Astrocyte (in vitro differentiated cells and primary cell): ENCODE measurements around the gene SCN8A. TPM values are rescaled to one million over a fixed set of nuclear protein-coding genes. Genes with fewer than 3 reads are reported as not detected.

Source experiments
- DNase-seq: peaks from one replicate; pipeline ENCODE4 v3.0.0-alpha.2; 2010; ENCODE audit warnings: low read depth
- FAIRE-seq: peaks from 2 replicates; lab custom pipeline; 2011; peaks lifted over from hg19 to GRCh38; lab: Jason Lieb, UNC
- H2AFZ ChIP-seq: 2 replicates; pipeline ENCODE4 v1.6.0; 2012; ENCODE audit warnings: low read depth, low read length, inconsistent platforms
- H3K27ac ChIP-seq: 2 replicates; pipeline ENCODE4 v1.5.1; 2011; ENCODE audit warnings: low read depth, low read length, inconsistent platforms
- H3K27me3 ChIP-seq: 2 replicates; pipeline ENCODE4 v1.6.0; 2011; ENCODE audit warnings: low read length, inconsistent platforms; ENCODE audit not compliant: insufficient read depth
- H3K36me3 ChIP-seq: 2 replicates; pipeline ENCODE4 v1.5.1; 2011; ENCODE audit warnings: low read length, inconsistent platforms; ENCODE audit not compliant: insufficient read depth
- H3K4me1 ChIP-seq: 2 replicates; pipeline ENCODE4 v1.5.1; 2011; ENCODE audit warnings: low read length, inconsistent platforms; ENCODE audit not compliant: insufficient read depth
- H3K4me2 ChIP-seq: 2 replicates; pipeline ENCODE4 v1.6.0; 2012; ENCODE audit warnings: low read length, inconsistent platforms
- H3K4me3 ChIP-seq: 2 replicates; pipeline ENCODE4 v1.5.1; 2011; ENCODE audit warnings: low read depth, mild to moderate bottlenecking, low read length, inconsistent platforms; ENCODE audit not compliant: insufficient read depth
- H3K79me2 ChIP-seq: 2 replicates; pipeline ENCODE4 v1.6.0; 2012; ENCODE audit warnings: mild to moderate bottlenecking, low read length, inconsistent platforms; ENCODE audit not compliant: insufficient read depth
- H3K9ac ChIP-seq: 2 replicates; pipeline ENCODE4 v1.6.0; 2012; ENCODE audit warnings: mild to moderate bottlenecking, low read length, inconsistent platforms
- H3K9me3 ChIP-seq: 2 replicates; pipeline ENCODE4 v1.5.1; 2012; ENCODE audit warnings: low read depth, mild to moderate bottlenecking, low read length, inconsistent platforms; ENCODE audit not compliant: insufficient read depth
- H4K20me1 ChIP-seq: 2 replicates; pipeline ENCODE4 v1.6.0; 2012; ENCODE audit warnings: low read length, inconsistent platforms; ENCODE audit not compliant: insufficient read depth
- H3K27ac Mint-ChIP-seq: one replicate; pipeline ENCODE4 v1.8.0; 2021; ENCODE audit warnings: mild to moderate bottlenecking, mixed read lengths; ENCODE audit not compliant: unreplicated experiment
- H3K27me3 Mint-ChIP-seq: one replicate; pipeline ENCODE4 v1.8.0; 2021; ENCODE audit warnings: low read depth, mixed read lengths; ENCODE audit not compliant: unreplicated experiment
- H3K36me3 Mint-ChIP-seq: one replicate; pipeline ENCODE4 v1.8.0; 2021; ENCODE audit warnings: low read depth, mixed read lengths; ENCODE audit not compliant: unreplicated experiment
- H3K4me1 Mint-ChIP-seq: one replicate; pipeline ENCODE4 v1.8.0; 2021; ENCODE audit warnings: low read depth, mixed read lengths; ENCODE audit not compliant: unreplicated experiment
- H3K4me3 Mint-ChIP-seq: one replicate; pipeline ENCODE4 v1.8.0; 2021; ENCODE audit warnings: mild to moderate bottlenecking, moderate library complexity, mixed read lengths; ENCODE audit not compliant: unreplicated experiment
- H3K9me3 Mint-ChIP-seq: one replicate; pipeline ENCODE4 v1.8.0; 2021; ENCODE audit warnings: mild to moderate bottlenecking, mixed read lengths; ENCODE audit not compliant: unreplicated experiment
- EZH2 ChIP-seq: IDR thresholded peaks from 2 replicates; pipeline ENCODE4 v1.6.1; 2012; ENCODE audit warnings: mild to moderate bottlenecking, low read length, inconsistent platforms; ENCODE audit not compliant: insufficient read depth
- total RNA-seq: library from RNA; stranded (reverse); gene quantifications from 2 replicates; pipeline ENCODE4 v1.2.1, GENCODE V29; 2021
- TF ChIP-seq, protein P1 (sequence below): IDR thresholded peaks from 2 replicates; pipeline ENCODE4 v1.5.1; 2011; ENCODE audit warnings: low read depth, mild to moderate bottlenecking, inconsistent platforms, low read length, moderate library complexity; ENCODE audit not compliant: insufficient read depth

The SCN8A gene
- total RNA-seq, 1 donor from 2014 or later, result 6.5 TPM

DNA sequence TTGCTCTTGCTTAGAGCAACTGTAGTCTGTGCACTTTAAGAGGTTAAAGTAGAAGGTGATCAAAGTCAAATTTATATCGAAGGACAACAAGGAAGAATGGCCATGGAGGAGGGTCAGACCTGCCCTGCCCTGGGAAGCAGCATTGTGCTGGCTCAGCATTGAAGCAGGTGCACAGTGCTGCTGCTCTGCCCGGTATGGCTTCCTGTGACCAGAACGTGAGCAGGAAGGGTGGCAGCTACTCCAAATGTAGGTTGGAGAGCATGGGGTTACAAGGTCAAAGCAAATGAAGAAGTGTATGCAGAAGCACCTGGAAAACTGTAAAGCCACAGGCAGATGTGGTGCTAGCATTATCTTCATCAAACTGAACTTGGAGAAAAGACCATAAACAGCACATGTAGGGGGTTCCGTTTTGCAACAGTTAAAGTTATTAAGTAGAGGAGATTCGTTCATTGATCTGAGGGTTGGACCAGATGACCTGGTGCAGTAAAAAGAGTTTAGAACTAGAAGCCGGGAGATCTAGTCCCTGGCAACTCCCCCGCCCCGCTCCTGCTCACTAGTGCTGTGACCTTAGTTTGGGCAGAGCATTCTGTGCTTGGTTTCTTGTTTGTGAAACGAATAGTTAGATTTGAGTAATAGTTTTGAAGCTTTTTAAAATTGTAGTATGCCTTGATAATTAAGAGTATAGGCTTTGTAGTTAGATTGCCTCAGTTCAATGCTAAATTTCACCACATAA, 84.2 kb downstream of the SCN8A start:
- H3K9ac ChIP-seq, result no peak overlapping the region
- peaks cover 14% of the 10 kb centered on the region for H4K20me1 ChIP-seq
- H3K4me3 ChIP-seq, result no peak overlapping the region
- no peak overlapping the region for H3K27ac Mint-ChIP-seq
- no peaks in the 10 kb centered on the region for H3K79me2 ChIP-seq
- peaks cover 2% of the 10 kb centered on the region for H3K27me3 Mint-ChIP-seq
- H2AFZ ChIP-seq, result no peak overlapping the region
- no peak overlapping the region for H3K4me2 ChIP-seq
- no peak overlapping the region for H3K4me3 Mint-ChIP-seq
- no peaks in the 10 kb centered on the region for H3K9me3 Mint-ChIP-seq
- no peaks in the 10 kb centered on the region for H3K36me3 ChIP-seq
- no peaks in the 10 kb centered on the region for H3K27me3 ChIP-seq
- no peaks in the 10 kb centered on the region for H3K36me3 Mint-ChIP-seq
- TF ChIP-seq, protein P1, sequence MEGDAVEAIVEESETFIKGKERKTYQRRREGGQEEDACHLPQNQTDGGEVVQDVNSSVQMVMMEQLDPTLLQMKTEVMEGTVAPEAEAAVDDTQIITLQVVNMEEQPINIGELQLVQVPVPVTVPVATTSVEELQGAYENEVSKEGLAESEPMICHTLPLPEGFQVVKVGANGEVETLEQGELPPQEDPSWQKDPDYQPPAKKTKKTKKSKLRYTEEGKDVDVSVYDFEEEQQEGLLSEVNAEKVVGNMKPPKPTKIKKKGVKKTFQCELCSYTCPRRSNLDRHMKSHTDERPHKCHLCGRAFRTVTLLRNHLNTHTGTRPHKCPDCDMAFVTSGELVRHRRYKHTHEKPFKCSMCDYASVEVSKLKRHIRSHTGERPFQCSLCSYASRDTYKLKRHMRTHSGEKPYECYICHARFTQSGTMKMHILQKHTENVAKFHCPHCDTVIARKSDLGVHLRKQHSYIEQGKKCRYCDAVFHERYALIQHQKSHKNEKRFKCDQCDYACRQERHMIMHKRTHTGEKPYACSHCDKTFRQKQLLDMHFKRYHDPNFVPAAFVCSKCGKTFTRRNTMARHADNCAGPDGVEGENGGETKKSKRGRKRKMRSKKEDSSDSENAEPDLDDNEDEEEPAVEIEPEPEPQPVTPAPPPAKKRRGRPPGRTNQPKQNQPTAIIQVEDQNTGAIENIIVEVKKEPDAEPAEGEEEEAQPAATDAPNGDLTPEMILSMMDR, result no peak
- no peak for TF ChIP-seq EZH2
- DNase-seq (no peak), FAIRE-seq (no peak)
- H3K4me1 ChIP-seq, result no peaks in the 10 kb centered on the region
- H3K9me3 ChIP-seq, result no peaks in the 10 kb centered on the region
- H3K4me1 Mint-ChIP-seq, result peaks cover 7% of the 10 kb centered on the region
- H3K27ac ChIP-seq, result no peak overlapping the region

DNA sequence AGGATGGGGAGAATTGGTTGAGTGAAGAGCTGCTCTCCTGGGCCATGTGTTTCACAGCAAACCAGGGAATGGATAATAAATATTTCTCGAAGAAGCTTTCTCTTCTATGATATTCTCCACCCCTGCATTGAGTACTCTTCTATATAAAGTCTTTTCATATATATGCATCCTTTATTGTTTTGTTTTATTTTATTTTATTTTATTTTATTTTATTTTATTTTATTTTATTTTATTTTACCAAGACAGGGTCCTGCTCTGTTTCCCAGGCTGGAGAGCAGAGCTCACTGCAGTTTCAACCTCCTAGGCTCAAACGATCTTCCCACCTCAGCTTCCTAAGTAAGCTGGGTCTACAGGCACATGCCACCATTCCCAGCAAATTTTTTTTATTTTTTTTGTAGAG, 85.8 kb downstream of the SCN8A start:
- H3K27ac ChIP-seq, result no peak overlapping the region
- Mint-ChIP-seq H3K4me3 (no peak overlapping the region), H3K36me3 (no peaks in the 10 kb centered on the region), H3K9me3 (no peaks in the 10 kb centered on the region), H3K4me1 (peaks cover 7% of the 10 kb centered on the region), H3K27me3 (peaks cover 4% of the 10 kb centered on the region), H3K27ac (no peak overlapping the region)
- H3K4me1 ChIP-seq, result no peaks in the 10 kb centered on the region
- H3K27me3 ChIP-seq, result no peaks in the 10 kb centered on the region
- H3K4me3 ChIP-seq, result no peak overlapping the region
- H3K36me3 ChIP-seq, result no peaks in the 10 kb centered on the region
- H2AFZ ChIP-seq, result no peak overlapping the region
- DNase-seq (no peak), FAIRE-seq (no peak)
- H4K20me1 ChIP-seq, result peaks cover 10% of the 10 kb centered on the region
- no peak for TF ChIP-seq EZH2
- TF ChIP-seq, protein P1, result no peak
- no peak overlapping the region for H3K4me2 ChIP-seq
- H3K9me3 ChIP-seq, result no peaks in the 10 kb centered on the region
- H3K79me2 ChIP-seq, result no peaks in the 10 kb centered on the region
- no peak overlapping the region for H3K9ac ChIP-seq

DNA sequence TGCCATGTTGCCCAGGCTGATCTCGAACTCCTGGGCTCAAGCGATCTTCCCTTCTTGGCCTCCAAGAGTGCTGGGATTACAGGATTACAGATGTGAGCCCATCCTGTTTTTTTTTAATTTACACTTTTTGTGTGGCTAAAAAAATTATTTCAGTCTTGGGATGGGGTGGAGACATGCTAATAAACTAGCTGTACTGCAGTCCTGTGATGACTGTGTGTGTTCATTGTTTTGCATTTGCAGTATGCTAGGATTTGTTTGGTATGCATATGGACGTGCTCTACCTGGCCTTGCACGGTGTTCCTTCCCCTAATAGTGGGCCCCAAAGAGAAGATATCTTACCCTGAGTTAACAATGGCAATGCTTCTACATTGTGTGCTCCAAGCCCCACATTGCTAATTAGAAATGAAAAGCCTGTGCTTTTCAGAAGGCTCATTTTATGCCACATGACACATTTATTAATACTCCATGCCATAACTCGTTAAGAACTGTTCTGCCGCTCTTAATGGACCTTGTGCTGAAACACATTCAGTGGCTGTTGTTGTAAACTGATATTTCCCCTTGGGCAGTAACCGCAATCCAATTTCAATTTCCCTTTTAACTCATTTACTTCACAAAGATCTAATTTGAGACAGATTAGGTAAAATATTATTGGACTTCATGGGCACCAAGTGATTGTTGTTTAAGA, 86.4 kb downstream of the SCN8A start:
- no peak for TF ChIP-seq EZH2
- TF ChIP-seq, protein P1, result no peak
- Histone ChIP-seq H3K27ac (no peak overlapping the region), H3K4me2 (no peak overlapping the region), H3K4me3 (no peak overlapping the region), H2AFZ (no peak overlapping the region), H3K4me1 (no peaks in the 10 kb centered on the region), H4K20me1 (peaks cover 15% of the 10 kb centered on the region), H3K36me3 (no peaks in the 10 kb centered on the region), H3K9me3 (no peaks in the 10 kb centered on the region), H3K79me2 (no peaks in the 10 kb centered on the region), H3K9ac (no peak overlapping the region), H3K27me3 (no peaks in the 10 kb centered on the region)
- H3K4me1 Mint-ChIP-seq, result peaks cover 2% of the 10 kb centered on the region
- no peak overlapping the region for H3K4me3 Mint-ChIP-seq
- no peaks in the 10 kb centered on the region for H3K9me3 Mint-ChIP-seq
- DNase-seq (no peak), FAIRE-seq (no peak)
- peaks cover 4% of the 10 kb centered on the region for H3K27me3 Mint-ChIP-seq
- no peak overlapping the region for H3K27ac Mint-ChIP-seq
- no peaks in the 10 kb centered on the region for H3K36me3 Mint-ChIP-seq
